A549 (cell line): ENCODE results near the gene BMPER. TPM values are rescaled to one million over a fixed set of nuclear protein-coding genes. Genes with fewer than 3 reads are reported as not detected.

Experiments
- ATAC-seq, 2 experiments: fragments of 200-7000 bp in 1 of 2; fragments of >200 bp in 1 of 2; cut with Nextera tagmentation in 1 of 2; cut with Tn5 transposase in 1 of 2; 3 replicates each; pipeline versions ENCODE4 v1.8.0 to v1.9.1; 2018 to 2020; ENCODE audit warnings: mild to moderate bottlenecking in 1 of 2, moderate library complexity in 1 of 2
- CTCF ChIA-PET: fragments of 300-600 bp; sonication (Branson Sonifier 250); formaldehyde crosslinking; extraction: SDS; loops from one replicate; lab custom pipeline; 2021; ENCODE audit warnings: antibody characterized with exemption, inconsistent platforms; lab: Yijun Ruan, JAX
- POLR2A ChIA-PET: fragments of 350-600 bp; formaldehyde crosslinking; extraction: SDS; loops from one replicate; lab custom pipeline; 2021; ENCODE audit warnings: antibody characterized with exemption, inconsistent platforms; lab: Yijun Ruan, JAX
- DNase-seq, 2 experiments: peaks; one replicate each; pipeline versions ENCODE4 v3.0.0 to v3.0.0-alpha.2; 2011 to 2016; ENCODE audit warnings: low read depth in 1 of 2, low spot score in 1 of 2
- FAIRE-seq: peaks from 2 replicates; lab custom pipeline; 2011; peaks lifted over from hg19 to GRCh38; lab: Jason Lieb, UNC
- H3K27ac ChIP-seq, 2 experiments: fragments of >200 bp; sonication (Bioruptor Twin); formaldehyde crosslinking; 3 replicates each; pipeline ENCODE4 v1.5.1; 2016 to 2017
- H3K4me1 ChIP-seq: fragments of >200 bp; sonication (Bioruptor Twin); formaldehyde crosslinking; 3 replicates; pipeline ENCODE4 v1.6.1; 2016
- H3K4me2 ChIP-seq: fragments of >200 bp; sonication (Bioruptor Twin); formaldehyde crosslinking; 3 replicates; pipeline ENCODE4 v1.6.1; 2016
- H3K4me3 ChIP-seq: fragments of >200 bp; sonication (Bioruptor Twin); formaldehyde crosslinking; 3 replicates; pipeline ENCODE4 v1.5.1; 2016
- H3K9me3 ChIP-seq: fragments of >200 bp; sonication (Bioruptor Twin); formaldehyde crosslinking; 3 replicates; pipeline ENCODE4 v1.6.1; 2016
- CEBPB ChIP-seq, 2 experiments: fragments of >200 bp in 1 of 2; sonication (Bioruptor Twin) in 1 of 2; formaldehyde crosslinking in 1 of 2; IDR thresholded peaks; 2 replicates each; pipeline ENCODE4 v1.6.1; 2012 to 2016
- CHD4 ChIP-seq: fragments of 200-600 bp; sonication (generic); IDR thresholded peaks from 2 replicates; pipeline ENCODE4 v1.6.1; 2016; ENCODE audit warnings: antibody characterized with exemption, mild to moderate bottlenecking, borderline replicate concordance
- EHF ChIP-seq: fragments of 250-450 bp; sonication (Bioruptor Pico); IDR thresholded peaks from 2 replicates; pipeline ENCODE4 v1.5.0; 2020; ENCODE audit warnings: mild to moderate bottlenecking
- EHMT2 ChIP-seq: fragments of 200-600 bp; sonication (generic); IDR thresholded peaks from 2 replicates; pipeline ENCODE4 v1.6.1; 2016; ENCODE audit warnings: antibody characterized with exemption, low read depth, mild to moderate bottlenecking, moderate library complexity
- EP300 ChIP-seq, 2 experiments: fragments of >200 bp; sonication (Bioruptor Twin); formaldehyde crosslinking; IDR thresholded peaks; 2 replicates in 1 of 2; 3 replicates in 1 of 2; pipeline ENCODE4 v1.6.1; 2016 to 2017
- ESRRA ChIP-seq: fragments of 150-350 bp; IDR thresholded peaks from 2 replicates; pipeline ENCODE4 v1.6.1; 2014; ENCODE audit warnings: mild to moderate bottlenecking, low read length, borderline replicate concordance
- HDAC2 ChIP-seq: fragments of 200-600 bp; sonication (generic); IDR thresholded peaks from 2 replicates; pipeline ENCODE4 v1.6.1; 2016
- HEYL ChIP-seq: fragments of 250-450 bp; sonication (Bioruptor Pico); IDR thresholded peaks from 2 replicates; pipeline ENCODE4 v1.8.0; 2021; ENCODE audit warnings: mild to moderate bottlenecking, moderate library complexity
- HOXB13 ChIP-seq: fragments of 250-450 bp; sonication (Bioruptor Pico); IDR thresholded peaks from 2 replicates; pipeline ENCODE4 v1.5.0; 2020; ENCODE audit warnings: low read depth, mild to moderate bottlenecking, moderate library complexity
- MAFK ChIP-seq: fragments of 450-650 bp; IDR thresholded peaks from 2 replicates; pipeline ENCODE4 v1.6.1; 2014; ENCODE audit not compliant: partially characterized antibody
- MAZ ChIP-seq: fragments of 150-350 bp; IDR thresholded peaks from 2 replicates; pipeline ENCODE4 v1.6.1; 2014; ENCODE audit warnings: antibody characterized with exemption, low read depth, low read length, borderline replicate concordance
- NPAS2 ChIP-seq: fragments of 250-450 bp; sonication (Bioruptor Pico); IDR thresholded peaks from 2 replicates; pipeline ENCODE4 v1.8.0; 2022; ENCODE audit warnings: mild to moderate bottlenecking, moderate library complexity, borderline replicate concordance
- PHF8 ChIP-seq: fragments of 200-600 bp; sonication (generic); IDR thresholded peaks from 2 replicates; pipeline ENCODE4 v1.6.1; 2016; ENCODE audit warnings: low read depth, mild to moderate bottlenecking, antibody characterized with exemption, moderate library complexity, borderline replicate concordance
- RAD21 ChIP-seq, 2 experiments: fragments of >200 bp in 1 of 2; sonication (Bioruptor Twin) in 1 of 2; formaldehyde crosslinking in 1 of 2; IDR thresholded peaks in 1 of 2; conservative IDR thresholded peaks in 1 of 2; 2 replicates in 1 of 2; 3 replicates in 1 of 2; pipeline ENCODE4 v1.6.1; 2012 to 2018; ENCODE audit warnings: inconsistent platforms in 1 of 2
- RCOR1 ChIP-seq: fragments of 150-350 bp; IDR thresholded peaks from 2 replicates; pipeline ENCODE4 v1.6.1; 2014; ENCODE audit warnings: antibody characterized with exemption, low read length, low read depth
- RFX5 ChIP-seq: fragments of 450-650 bp; IDR thresholded peaks from 2 replicates; pipeline ENCODE4 v1.7.1; 2014; ENCODE audit warnings: antibody characterized with exemption, mild to moderate bottlenecking, moderate library complexity
- TFCP2L1 ChIP-seq: fragments of 250-450 bp; sonication (Bioruptor Pico); IDR thresholded peaks from 2 replicates; pipeline ENCODE4 v1.5.0; 2021; ENCODE audit warnings: mild to moderate bottlenecking
- TP53 ChIP-seq: fragments of 250-450 bp; sonication (Bioruptor Pico); IDR thresholded peaks from 2 replicates; pipeline ENCODE4 v1.5.0; 2021; ENCODE audit warnings: mild to moderate bottlenecking, moderate library complexity
- ZC3H11A ChIP-seq: fragments of 450-650 bp; IDR thresholded peaks from 2 replicates; pipeline ENCODE4 v1.6.1; 2014; ENCODE audit warnings: antibody characterized with exemption, mild to moderate bottlenecking
- ZSCAN20 ChIP-seq: fragments of 250-450 bp; sonication (Bioruptor Pico); IDR thresholded peaks from 2 replicates; pipeline ENCODE4 v1.8.0; 2022; ENCODE audit warnings: mild to moderate bottlenecking, moderate library complexity
- WGBS: methylation state at CpG from one replicate; pipeline ENCODE4 v1.1.6; 2017; ENCODE audit errors: missing lambda C conversion rate; 5-methylcytosine and 5-hydroxymethylcytosine counted together
- polyA plus RNA-seq, 4 experiments: library from polyadenylated mRNA; depleted of rRNA in 3 of 4; stranded (reverse); fragments of >200 nt; fragmentation: RNase III in 1 of 4; extraction: RNeasy Plus Mini Kit Qiagen cat#74134 plus additional on column Dnase treatment in 1 of 4; gene quantifications; 2 replicates in 3 of 4; 3 replicates in 1 of 4; pipeline ENCODE4 v1.2.3, GENCODE V29; 2011 to 2017
- TF ChIP-seq, protein P1 (sequence below): fragments of 200-600 bp; sonication (generic); IDR thresholded peaks from 2 replicates; pipeline ENCODE4 v1.6.1; 2016; ENCODE audit warnings: antibody characterized with exemption, mild to moderate bottlenecking, moderate library complexity
- TF ChIP-seq, protein P2 (sequence below): fragments of 150-350 bp; IDR thresholded peaks from 2 replicates; pipeline ENCODE4 v1.6.1; 2014; ENCODE audit warnings: low read depth, mild to moderate bottlenecking, low read length
- TF ChIP-seq, protein P3 (sequence below): fragments of 250-450 bp; sonication (Bioruptor Pico); IDR thresholded peaks from 2 replicates; pipeline ENCODE4 v1.5.0; 2021; ENCODE audit warnings: mild to moderate bottlenecking, moderate library complexity, borderline replicate concordance
- TF ChIP-seq, protein P4 (sequence below): IDR thresholded peaks from 2 replicates; pipeline ENCODE4 v1.6.1; 2012; ENCODE audit warnings: low read depth, borderline replicate concordance

BMPER gene
- polyA plus RNA-seq, 2 of the 4 experiments (the other 2 are of a cell fraction) = 5.0 to 5.8 TPM

DNA sequence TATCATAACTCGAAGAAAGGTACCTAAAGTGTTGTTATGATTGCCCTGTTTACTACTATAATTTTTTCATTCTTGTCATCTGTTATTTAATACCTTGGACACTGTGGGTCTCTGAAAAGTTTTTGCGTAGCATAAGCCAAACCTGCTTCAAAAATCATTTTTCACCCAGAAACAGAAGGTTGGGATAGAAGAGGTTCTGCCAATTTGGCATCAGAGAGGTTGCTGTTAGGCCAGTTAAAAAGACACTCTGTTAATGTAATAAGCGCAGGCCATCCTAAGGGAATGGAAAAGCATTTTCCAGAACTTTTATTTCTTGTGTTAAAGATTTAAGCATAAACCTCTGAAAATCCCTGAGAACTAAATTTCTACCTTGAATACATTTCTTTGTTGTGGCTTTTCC, 212.2 kb downstream of the BMPER start:
- Histone ChIP-seq H3K4me2 (no peak overlapping the region), H3K4me1 (no peaks in the 10 kb centered on the region), H3K27ac (no peak overlapping the region), H3K9me3 (peaks cover 6% of the 10 kb centered on the region; the same call in 2 of the 3 replicates), H3K4me3 (no peak overlapping the region)
- WGBS = 81% methylated on average over 3 of the region's 3 CpGs
- FAIRE-seq (no peak), ATAC-seq (no peak)
- ChIA-PET CTCF (interaction anchor here (1.2 kb wide), 1 partner anchor 11 kb away, joined by 3 read pairs; no protein-coding TSS in a partner anchor), POLR2A (no interaction called here)
- TF ChIP-seq RFX5 (no peak), ZSCAN20 (CRISPR knock-in tag) (no peak), NPAS2 (CRISPR knock-in tag) (no peak), ZC3H11A (no peak), EHMT2 (no peak), MAZ (no peak), HOXB13 (CRISPR knock-in tag) (no peak), PHF8 (no peak), TP53 (CRISPR knock-in tag) (no peak)
- TF ChIP-seq, protein P1, sequence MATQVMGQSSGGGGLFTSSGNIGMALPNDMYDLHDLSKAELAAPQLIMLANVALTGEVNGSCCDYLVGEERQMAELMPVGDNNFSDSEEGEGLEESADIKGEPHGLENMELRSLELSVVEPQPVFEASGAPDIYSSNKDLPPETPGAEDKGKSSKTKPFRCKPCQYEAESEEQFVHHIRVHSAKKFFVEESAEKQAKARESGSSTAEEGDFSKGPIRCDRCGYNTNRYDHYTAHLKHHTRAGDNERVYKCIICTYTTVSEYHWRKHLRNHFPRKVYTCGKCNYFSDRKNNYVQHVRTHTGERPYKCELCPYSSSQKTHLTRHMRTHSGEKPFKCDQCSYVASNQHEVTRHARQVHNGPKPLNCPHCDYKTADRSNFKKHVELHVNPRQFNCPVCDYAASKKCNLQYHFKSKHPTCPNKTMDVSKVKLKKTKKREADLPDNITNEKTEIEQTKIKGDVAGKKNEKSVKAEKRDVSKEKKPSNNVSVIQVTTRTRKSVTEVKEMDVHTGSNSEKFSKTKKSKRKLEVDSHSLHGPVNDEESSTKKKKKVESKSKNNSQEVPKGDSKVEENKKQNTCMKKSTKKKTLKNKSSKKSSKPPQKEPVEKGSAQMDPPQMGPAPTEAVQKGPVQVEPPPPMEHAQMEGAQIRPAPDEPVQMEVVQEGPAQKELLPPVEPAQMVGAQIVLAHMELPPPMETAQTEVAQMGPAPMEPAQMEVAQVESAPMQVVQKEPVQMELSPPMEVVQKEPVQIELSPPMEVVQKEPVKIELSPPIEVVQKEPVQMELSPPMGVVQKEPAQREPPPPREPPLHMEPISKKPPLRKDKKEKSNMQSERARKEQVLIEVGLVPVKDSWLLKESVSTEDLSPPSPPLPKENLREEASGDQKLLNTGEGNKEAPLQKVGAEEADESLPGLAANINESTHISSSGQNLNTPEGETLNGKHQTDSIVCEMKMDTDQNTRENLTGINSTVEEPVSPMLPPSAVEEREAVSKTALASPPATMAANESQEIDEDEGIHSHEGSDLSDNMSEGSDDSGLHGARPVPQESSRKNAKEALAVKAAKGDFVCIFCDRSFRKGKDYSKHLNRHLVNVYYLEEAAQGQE = no peak
- TF ChIP-seq, protein P2, sequence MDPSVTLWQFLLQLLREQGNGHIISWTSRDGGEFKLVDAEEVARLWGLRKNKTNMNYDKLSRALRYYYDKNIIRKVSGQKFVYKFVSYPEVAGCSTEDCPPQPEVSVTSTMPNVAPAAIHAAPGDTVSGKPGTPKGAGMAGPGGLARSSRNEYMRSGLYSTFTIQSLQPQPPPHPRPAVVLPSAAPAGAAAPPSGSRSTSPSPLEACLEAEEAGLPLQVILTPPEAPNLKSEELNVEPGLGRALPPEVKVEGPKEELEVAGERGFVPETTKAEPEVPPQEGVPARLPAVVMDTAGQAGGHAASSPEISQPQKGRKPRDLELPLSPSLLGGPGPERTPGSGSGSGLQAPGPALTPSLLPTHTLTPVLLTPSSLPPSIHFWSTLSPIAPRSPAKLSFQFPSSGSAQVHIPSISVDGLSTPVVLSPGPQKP = no peak
- TF ChIP-seq, all 56 proteins: peak for 0
- no peak for DNase-seq

DNA sequence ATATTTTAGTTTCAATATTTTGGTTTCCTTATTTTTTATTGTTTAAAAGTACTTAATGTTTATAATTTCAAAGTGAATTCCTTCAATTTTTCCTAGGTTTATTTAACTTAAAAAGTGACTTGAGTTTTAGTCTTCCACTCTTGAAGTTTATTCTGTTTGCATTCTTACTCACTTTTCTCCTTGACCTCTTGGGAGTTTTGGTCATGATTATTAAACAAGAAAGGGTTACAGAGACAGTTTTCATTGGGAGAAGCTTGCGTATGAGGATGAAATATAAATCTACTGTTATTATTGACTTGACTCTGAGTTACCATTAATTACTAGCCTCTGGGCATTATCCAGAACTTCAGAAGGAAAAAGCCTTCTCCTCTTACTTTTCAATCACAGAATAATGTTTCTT, 216.0 kb downstream of the BMPER start:
- H3K4me2 ChIP-seq = peak overlapping the region; percentile 3; the same call in 1 of the 3 replicates
- no peaks in the 10 kb centered on the region for H3K4me1 ChIP-seq
- DNase-seq (no peak), ATAC-seq (no peak), FAIRE-seq (no peak)
- peaks cover 27% of the 10 kb centered on the region for H3K9me3 ChIP-seq
- 71% methylated on average over 1 of the region's 1 CpG for WGBS
- peak overlapping the region in 1 of 2 experiments; percentile 26; a peak in 1 of 6 replicates for H3K27ac ChIP-seq
- H3K4me3 ChIP-seq = no peak overlapping the region
- no peak for TF ChIP-seq CHD4
- no peak for TF ChIP-seq EHF
- TF ChIP-seq, protein P2 = no peak
- TF ChIP-seq RAD21 (conservative IDR thresholded peaks at IDR 0.05 in 1 of 2, IDR thresholded peaks at IDR 0.05 in 1 of 2) = no peak
- TF ChIP-seq MAFK = no peak
- TF ChIP-seq, protein P3, sequence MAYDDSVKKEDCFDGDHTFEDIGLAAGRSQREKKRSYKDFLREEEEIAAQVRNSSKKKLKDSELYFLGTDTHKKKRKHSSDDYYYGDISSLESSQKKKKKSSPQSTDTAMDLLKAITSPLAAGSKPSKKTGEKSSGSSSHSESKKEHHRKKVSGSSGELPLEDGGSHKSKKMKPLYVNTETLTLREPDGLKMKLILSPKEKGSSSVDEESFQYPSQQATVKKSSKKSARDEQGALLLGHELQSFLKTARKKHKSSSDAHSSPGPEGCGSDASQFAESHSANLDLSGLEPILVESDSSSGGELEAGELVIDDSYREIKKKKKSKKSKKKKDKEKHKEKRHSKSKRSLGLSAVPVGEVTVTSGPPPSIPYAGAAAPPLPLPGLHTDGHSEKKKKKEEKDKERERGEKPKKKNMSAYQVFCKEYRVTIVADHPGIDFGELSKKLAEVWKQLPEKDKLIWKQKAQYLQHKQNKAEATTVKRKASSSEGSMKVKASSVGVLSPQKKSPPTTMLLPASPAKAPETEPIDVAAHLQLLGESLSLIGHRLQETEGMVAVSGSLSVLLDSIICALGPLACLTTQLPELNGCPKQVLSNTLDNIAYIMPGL = no peak
- no peak for TF ChIP-seq EP300 (IDR thresholded peaks at IDR 0.05)
- no peak for TF ChIP-seq HEYL (CRISPR knock-in tag)
- TF ChIP-seq, protein P4, sequence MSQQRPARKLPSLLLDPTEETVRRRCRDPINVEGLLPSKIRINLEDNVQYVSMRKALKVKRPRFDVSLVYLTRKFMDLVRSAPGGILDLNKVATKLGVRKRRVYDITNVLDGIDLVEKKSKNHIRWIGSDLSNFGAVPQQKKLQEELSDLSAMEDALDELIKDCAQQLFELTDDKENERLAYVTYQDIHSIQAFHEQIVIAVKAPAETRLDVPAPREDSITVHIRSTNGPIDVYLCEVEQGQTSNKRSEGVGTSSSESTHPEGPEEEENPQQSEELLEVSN = no peak
- TF ChIP-seq RFX5 = no peak
- TF ChIP-seq RCOR1 = no peak
- no peak for TF ChIP-seq HDAC2
- no peak for TF ChIP-seq EHMT2
- TF ChIP-seq ESRRA = no peak
- TF ChIP-seq CEBPB (IDR thresholded peaks at IDR 0.05) = no peak
- TF ChIP-seq TFCP2L1 (CRISPR knock-in tag) = no peak
- POLR2A ChIA-PET = no interaction called here
- CTCF ChIA-PET = interaction anchor here (0.8 to 2.1 kb wide), 2 partner anchors 9 to 31 kb away, joined by 3 to 5 read pairs; no protein-coding TSS in a partner anchor
